Stomach (tissue), 9 donors: Measurements from ENCODE around the gene IL4I1. TPM values are rescaled to one million over a fixed set of nuclear protein-coding genes. Genes with fewer than 3 reads are reported as not detected.

Source experiments
- DNase-seq, 2 donors: peaks; one replicate each; pipeline versions ENCODE4 v3.0.0 to v3.0.0-alpha.2; 2013 to 2019
- H3K27ac ChIP-seq, 5 donors: fragments of 200-600 bp in 4 of 5; sonication (generic) in 4 of 5; one replicate each; pipeline ENCODE4 v1.5.1; 2013 to 2019; ENCODE audit warnings: mild to moderate bottlenecking in 1 of 5, moderate library complexity in 1 of 5
- H3K27me3 ChIP-seq, 3 donors: fragments of 200-600 bp; sonication (generic); one replicate each; pipeline ENCODE4 v1.5.1; 2017 to 2019; ENCODE audit warnings: mixed run types in 1 of 3
- H3K36me3 ChIP-seq, 4 donors: fragments of 200-600 bp; sonication (generic); 1 replicate in 3 of 4; 2 replicates in 1 of 4; pipeline ENCODE4 v1.5.1; 2016 to 2019
- H3K4me1 ChIP-seq, 4 donors: fragments of 200-600 bp; sonication (generic); one replicate each; pipeline ENCODE4 v1.5.1; 2016 to 2019
- H3K4me3 ChIP-seq, 4 donors: fragments of 200-600 bp; sonication (generic) in 3 of 4; one replicate each; pipeline ENCODE4 v1.5.1; 2016 to 2019; ENCODE audit warnings: mild to moderate bottlenecking in 1 of 4
- H3K9me3 ChIP-seq, 4 donors: fragments of 200-600 bp; sonication (generic); one replicate each; pipeline ENCODE4 v1.5.1; 2016 to 2019
- EP300 ChIP-seq: sonication (generic); formaldehyde crosslinking; IDR thresholded peaks from one replicate; pipeline ENCODE4 v1.6.1; 2017; ENCODE audit warnings: antibody characterized with exemption
- POLR2A ChIP-seq, 4 donors: fragments of 450-650 bp; IDR thresholded peaks; one replicate each; pipeline ENCODE4 v1.6.1; 2016; ENCODE audit warnings: antibody characterized with exemption in 4 of 4, control low read depth in 2 of 4, mild to moderate bottlenecking in 1 of 4, moderate library complexity in 1 of 4
- POLR2AphosphoS5 ChIP-seq, 3 donors: sonication (generic); formaldehyde crosslinking; IDR thresholded peaks; one replicate each; pipeline ENCODE4 v1.6.1; 2016; ENCODE audit warnings: antibody characterized with exemption in 3 of 3
- WGBS, 5 donors: extraction: QIAGEN DNeasy Blood & Tissue Kit in 3 of 5; methylation state at CpG; one replicate each; pipeline versions ENCODE4 v1.1.5 to v1.1.7; 2013 to 2018; 5-methylcytosine and 5-hydroxymethylcytosine counted together
- intact Hi-C: fragments of 100-400 bp; cut with DNase I; formaldehyde crosslinking; loops from one replicate; pipeline ENCODE4 v1.15.1; 2023; ENCODE audit warnings: low total_unique reads
- polyA plus RNA-seq, 3 donors: library from polyadenylated mRNA; stranded (reverse); fragments of 200-250 nt; gene quantifications; one replicate each; pipeline ENCODE4 v1.2.3, GENCODE V29; 2013
- total RNA-seq, 5 donors: library from RNA; depleted of rRNA; stranded (reverse); fragments of >200 nt; gene quantifications; one replicate each; pipeline versions ENCODE4 v1.1.0 to v1.2.3, GENCODE V29; 2014 to 2016
- TF ChIP-seq, protein P1 (sequence below), 7 experiments: fragments of 450-650 bp in 4 of 7; fragments of 200-600 bp in 3 of 7; sonication (generic) in 3 of 7; IDR thresholded peaks; one replicate each; pipeline ENCODE4 v1.5.1; 2016 to 2019; ENCODE audit warnings: antibody characterized with exemption in 7 of 7, control low read depth in 2 of 7, mild to moderate bottlenecking in 1 of 7
- donor health status: healthy with polysubstance abuse.
- donor health status: Bipolar disorder and iron deficiency.
- donor health status: healthy.

The IL4I1 gene
- total and polyA plus RNA-seq, 8 donors, result 0.45 to 1.1 (median 0.66) TPM; not detected in 2

DNA sequence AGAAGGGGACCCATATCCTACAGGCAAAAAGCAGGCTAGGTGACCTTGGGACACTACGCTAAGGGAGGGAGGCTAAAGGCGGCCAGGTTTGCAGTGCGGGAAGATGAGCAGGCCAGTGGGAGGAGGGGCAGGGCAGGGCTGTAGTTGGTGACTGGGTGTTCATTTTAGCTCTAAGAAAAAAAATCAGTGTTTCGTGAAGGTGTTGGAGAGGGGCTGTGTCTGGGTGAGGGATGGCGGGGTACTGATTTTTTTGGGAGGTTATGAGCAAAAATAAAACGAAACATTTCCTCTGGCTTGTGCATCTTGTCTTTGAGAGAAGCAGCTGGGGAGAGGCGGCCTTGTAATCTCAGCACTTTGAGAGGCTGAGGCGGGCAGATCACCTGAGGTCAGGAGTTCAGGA is 37.0 kb upstream of the IL4I1 start:
- no peak for DNase-seq
- no peaks in the 10 kb centered on the region for H3K9me3 ChIP-seq
- no peak overlapping the region for H3K27ac ChIP-seq
- TF ChIP-seq POLR2AphosphoS5 (IDR thresholded peaks at IDR 0.05) (no peak), POLR2A (IDR thresholded peaks at IDR 0.05) (no peak), EP300 (no peak)
- TF ChIP-seq, protein P1, sequence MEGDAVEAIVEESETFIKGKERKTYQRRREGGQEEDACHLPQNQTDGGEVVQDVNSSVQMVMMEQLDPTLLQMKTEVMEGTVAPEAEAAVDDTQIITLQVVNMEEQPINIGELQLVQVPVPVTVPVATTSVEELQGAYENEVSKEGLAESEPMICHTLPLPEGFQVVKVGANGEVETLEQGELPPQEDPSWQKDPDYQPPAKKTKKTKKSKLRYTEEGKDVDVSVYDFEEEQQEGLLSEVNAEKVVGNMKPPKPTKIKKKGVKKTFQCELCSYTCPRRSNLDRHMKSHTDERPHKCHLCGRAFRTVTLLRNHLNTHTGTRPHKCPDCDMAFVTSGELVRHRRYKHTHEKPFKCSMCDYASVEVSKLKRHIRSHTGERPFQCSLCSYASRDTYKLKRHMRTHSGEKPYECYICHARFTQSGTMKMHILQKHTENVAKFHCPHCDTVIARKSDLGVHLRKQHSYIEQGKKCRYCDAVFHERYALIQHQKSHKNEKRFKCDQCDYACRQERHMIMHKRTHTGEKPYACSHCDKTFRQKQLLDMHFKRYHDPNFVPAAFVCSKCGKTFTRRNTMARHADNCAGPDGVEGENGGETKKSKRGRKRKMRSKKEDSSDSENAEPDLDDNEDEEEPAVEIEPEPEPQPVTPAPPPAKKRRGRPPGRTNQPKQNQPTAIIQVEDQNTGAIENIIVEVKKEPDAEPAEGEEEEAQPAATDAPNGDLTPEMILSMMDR (IDR thresholded peaks at IDR 0.05), result no peak
- peaks cover 4 to 23% (median 15%) of the 10 kb centered on the region in 4 donors for H3K4me1 ChIP-seq
- 86 to 98% (median 89%) methylated on average over 8 of the region's 8 CpGs for WGBS, 5 donors
- H3K4me3 ChIP-seq, result no peak overlapping the region
- H3K27me3 ChIP-seq, result no peaks in the 10 kb centered on the region
- H3K36me3 ChIP-seq, result peaks cover 6 to 27% (median 13%) of the 10 kb centered on the region in 4 donors
- intact Hi-C loops, result no loop called here

DNA sequence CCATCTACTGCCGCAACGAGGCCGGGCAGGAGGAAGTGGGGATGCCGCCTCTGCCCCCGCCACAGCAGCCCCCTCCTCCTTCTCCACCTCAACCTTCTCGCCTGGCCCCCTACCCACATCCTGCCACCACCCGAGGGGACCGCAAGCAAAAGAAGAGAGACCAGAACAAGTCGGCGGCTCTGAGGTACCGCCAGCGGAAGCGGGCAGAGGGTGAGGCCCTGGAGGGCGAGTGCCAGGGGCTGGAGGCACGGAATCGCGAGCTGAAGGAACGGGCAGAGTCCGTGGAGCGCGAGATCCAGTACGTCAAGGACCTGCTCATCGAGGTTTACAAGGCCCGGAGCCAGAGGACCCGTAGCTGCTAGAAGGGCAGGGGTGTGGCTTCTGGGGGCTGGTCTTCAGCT is 36.0 kb upstream of the IL4I1 start:
- DNase-seq, result peak in 1 of 2 donors; percentile 51
- WGBS, 5 donors, result 88 to 95% (median 89%) methylated on average over 15 to 25 of the region's 25 CpGs
- TF ChIP-seq, protein P1 (IDR thresholded peaks at IDR 0.05), result no peak
- no peak for TF ChIP-seq POLR2AphosphoS5 (IDR thresholded peaks at IDR 0.05)
- TF ChIP-seq EP300, result no peak
- no peak for TF ChIP-seq POLR2A (IDR thresholded peaks at IDR 0.05)

DNA sequence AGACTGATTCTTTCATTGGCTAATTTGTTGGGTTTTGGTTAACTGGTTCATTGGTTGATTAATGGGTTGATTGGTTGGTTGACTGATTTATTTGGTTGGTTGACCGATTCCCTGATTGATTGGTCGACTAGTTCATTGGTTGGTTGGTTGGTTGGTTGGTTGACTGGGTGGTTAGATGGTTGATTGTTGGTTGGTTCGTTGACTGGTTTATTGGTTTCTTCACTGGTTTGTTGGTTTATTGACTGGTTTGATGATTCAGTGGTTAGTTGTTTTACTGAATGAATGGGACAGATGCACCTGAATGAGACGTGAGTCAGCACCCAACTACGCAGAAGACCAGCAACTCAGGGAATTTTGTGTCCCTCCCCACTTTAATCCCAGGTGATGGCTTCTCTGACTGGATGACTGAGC is 35.4 kb upstream of the IL4I1 start:
- no peaks in the 10 kb centered on the region for H3K9me3 ChIP-seq

More for the DNA sequence above, 36.0 kb upstream of the IL4I1 start:
- Histone ChIP-seq H3K4me1 (peaks cover 8 to 28% (median 19%) of the 10 kb centered on the region in 4 donors), H3K36me3 (peaks cover 6 to 28% (median 13%) of the 10 kb centered on the region in 4 donors), H3K27me3 (no peaks in the 10 kb centered on the region), H3K9me3 (no peaks in the 10 kb centered on the region), H3K27ac (no peak overlapping the region), H3K4me3 (no peak overlapping the region)
- intact Hi-C loops, result no loop called here

DNA sequence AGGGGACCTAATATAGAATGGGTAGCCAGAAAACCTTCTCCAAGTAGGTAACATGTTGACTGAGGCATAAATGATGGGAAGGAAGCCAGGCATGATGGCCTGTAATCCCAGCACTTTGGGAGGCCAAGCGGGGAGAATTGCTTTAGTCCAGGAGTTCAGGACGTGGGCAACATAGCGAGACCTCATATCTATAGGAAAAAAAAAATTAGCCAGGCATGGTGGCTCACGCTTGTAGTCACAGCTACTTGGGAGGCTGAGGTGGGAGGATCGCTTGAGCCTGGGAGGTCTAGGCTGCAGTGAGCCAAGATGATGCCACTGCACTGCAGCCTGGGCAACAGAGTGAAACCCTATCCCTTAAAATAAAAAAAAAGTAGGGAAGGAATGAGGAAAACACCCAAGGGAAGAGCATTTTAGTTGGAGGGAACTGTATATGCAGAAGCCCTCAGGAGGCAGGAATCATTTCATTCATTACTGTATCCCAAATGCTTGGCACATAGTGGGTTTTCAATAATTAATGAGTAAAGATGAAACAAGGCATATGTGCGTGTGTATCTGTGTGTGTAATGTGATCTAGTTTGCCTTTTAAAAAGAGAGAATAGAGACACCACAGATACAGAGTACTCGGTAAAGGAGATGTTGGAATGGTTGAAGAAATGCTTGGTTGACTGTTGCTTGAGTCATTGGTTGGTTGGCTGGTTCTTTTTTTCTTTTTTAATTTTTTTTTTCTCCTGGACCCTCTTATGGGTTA is 34.8 kb upstream of the IL4I1 start:
- no peak overlapping the region for H3K4me3 ChIP-seq
- DNase-seq, result no peak
- no peak for TF ChIP-seq POLR2A (IDR thresholded peaks at IDR 0.05)
- no peak for TF ChIP-seq EP300
- TF ChIP-seq POLR2AphosphoS5 (IDR thresholded peaks at IDR 0.05), result no peak
- TF ChIP-seq, protein P1 (IDR thresholded peaks at IDR 0.05), result no peak
- peaks cover 15 to 33% (median 28%) of the 10 kb centered on the region in 4 donors for H3K4me1 ChIP-seq
- no peak overlapping the region for H3K27ac ChIP-seq
- H3K27me3 ChIP-seq, result no peaks in the 10 kb centered on the region
- intact Hi-C loops, result no loop called here
- peaks cover 6 to 41% (median 25%) of the 10 kb centered on the region in 4 donors for H3K36me3 ChIP-seq
- no peaks in the 10 kb centered on the region for H3K9me3 ChIP-seq
- WGBS, 5 donors, result 89 to 98% (median 94%) methylated on average over 7 of the region's 7 CpGs

More for the DNA sequence above, 35.4 kb upstream of the IL4I1 start:
- H3K36me3 ChIP-seq, result peaks cover 6 to 35% (median 19%) of the 10 kb centered on the region in 4 donors
- intact Hi-C loops, result no loop called here
- DNase-seq, result no peak
- H3K4me3 ChIP-seq, result no peak overlapping the region
- no peak overlapping the region for H3K27ac ChIP-seq
- peaks cover 14 to 28% (median 23%) of the 10 kb centered on the region in 4 donors for H3K4me1 ChIP-seq
- WGBS, 5 donors, result 86 to 95% (median 95%) methylated on average over 5 of the region's 5 CpGs
- TF ChIP-seq POLR2A (IDR thresholded peaks at IDR 0.05), result no peak
- TF ChIP-seq POLR2AphosphoS5 (IDR thresholded peaks at IDR 0.05), result no peak
- TF ChIP-seq, protein P1 (IDR thresholded peaks at IDR 0.05), result no peak
- no peak for TF ChIP-seq EP300
- no peaks in the 10 kb centered on the region for H3K27me3 ChIP-seq
